ENCODE measurements around the gene GCNA.

DNA sequence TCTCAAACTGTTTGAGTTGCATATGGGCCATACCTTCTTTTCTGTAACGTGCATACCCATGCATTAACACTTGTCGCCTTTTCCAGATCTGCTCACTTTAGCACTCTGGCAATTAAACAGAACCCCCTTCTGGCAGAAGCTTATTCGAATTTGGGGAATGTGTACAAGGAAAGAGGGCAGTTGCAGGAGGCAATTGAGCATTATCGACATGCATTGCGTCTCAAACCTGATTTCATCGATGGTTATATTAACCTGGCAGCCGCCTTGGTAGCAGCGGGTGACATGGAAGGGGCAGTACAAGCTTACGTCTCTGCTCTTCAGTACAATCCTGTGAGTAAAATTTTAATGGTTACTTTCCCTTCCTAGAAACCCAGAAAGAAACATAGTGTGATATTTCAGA is 40.5 kb upstream of the GCNA start:
- TF ChIP-seq, protein P1, sequence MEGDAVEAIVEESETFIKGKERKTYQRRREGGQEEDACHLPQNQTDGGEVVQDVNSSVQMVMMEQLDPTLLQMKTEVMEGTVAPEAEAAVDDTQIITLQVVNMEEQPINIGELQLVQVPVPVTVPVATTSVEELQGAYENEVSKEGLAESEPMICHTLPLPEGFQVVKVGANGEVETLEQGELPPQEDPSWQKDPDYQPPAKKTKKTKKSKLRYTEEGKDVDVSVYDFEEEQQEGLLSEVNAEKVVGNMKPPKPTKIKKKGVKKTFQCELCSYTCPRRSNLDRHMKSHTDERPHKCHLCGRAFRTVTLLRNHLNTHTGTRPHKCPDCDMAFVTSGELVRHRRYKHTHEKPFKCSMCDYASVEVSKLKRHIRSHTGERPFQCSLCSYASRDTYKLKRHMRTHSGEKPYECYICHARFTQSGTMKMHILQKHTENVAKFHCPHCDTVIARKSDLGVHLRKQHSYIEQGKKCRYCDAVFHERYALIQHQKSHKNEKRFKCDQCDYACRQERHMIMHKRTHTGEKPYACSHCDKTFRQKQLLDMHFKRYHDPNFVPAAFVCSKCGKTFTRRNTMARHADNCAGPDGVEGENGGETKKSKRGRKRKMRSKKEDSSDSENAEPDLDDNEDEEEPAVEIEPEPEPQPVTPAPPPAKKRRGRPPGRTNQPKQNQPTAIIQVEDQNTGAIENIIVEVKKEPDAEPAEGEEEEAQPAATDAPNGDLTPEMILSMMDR (IDR thresholded peaks at IDR 0.05; ENCODE audit: borderline replicate concordance, extremely low read depth, low read length, poor library complexity, severe bottlenecking) = no peak
- TF ChIP-seq EZH2 (IDR thresholded peaks at IDR 0.05; ENCODE audit: borderline replicate concordance, low read depth, low read length, severe bottlenecking) = no peak
